ENCODE measurements around the gene WDR87. TPM values are rescaled to one million over a fixed set of nuclear protein-coding genes. Genes with fewer than 3 reads are reported as not detected.
A peak's percentile ranks its signal among the peaks of the same experiment; 100 is the strongest.

The WDR87 gene
- total and polyA plus RNA-seq, 9 of the 15 experiments (the other 6 are each of a cell fraction or from before 2014, with no cell fraction given): not detected

GRCh38 chr19:37855098-37855497, 51.3 kb downstream of the WDR87 start:
- in situ Hi-C loops (cut with MboI): no loop called here
- intact Hi-C loops (cut with micrococcal nuclease): no loop called here
- H2AFZ ChIP-seq (ENCODE audit: low read depth, low read length): no peak overlapping the region
- H3K27ac ChIP-seq (ENCODE audit: extremely low read depth, low read depth, low read length): no peak overlapping the region
- FAIRE-seq: no peak
- H3K9ac ChIP-seq (ENCODE audit: insufficient read depth in 1 of 2, low read depth in 2 of 2, low read length in 2 of 2): no peak overlapping the region
- no peaks in the 10 kb centered on the region for H3K9me1 ChIP-seq (ENCODE audit: control insufficient read depth, insufficient read depth, low read length)
- ChIA-PET POLR2A (no interaction called here), CTCF (ENCODE audit: low intra/inter-chr PET ratio) (no interaction called here)
- no TSS peak for BruUV-seq (replicated peaks)
- 45% methylated on average over 30 of the region's 35 CpGs for whole genome bisulfite sequencing (ENCODE audit: insufficient coverage, low coverage, missing lambda C conversion rate)
- H3K4me3 ChIP-seq: no peak overlapping the region
- H3K9me3 ChIP-seq (replicated peaks; ENCODE audit: control insufficient read depth, insufficient read depth, low read depth, low read length): no peaks in the 10 kb centered on the region
- no peaks in the 10 kb centered on the region; a peak in 1 of 5 replicates for H3K27me3 ChIP-seq (ENCODE audit: control insufficient read depth in 2 of 2, insufficient read depth in 2 of 2, low read length in 2 of 2)
- TF ChIP-seq RUNX1 (IDR thresholded peaks at IDR 0.05; ENCODE audit: low read depth) (no peak), HMBOX1 (IDR thresholded peaks at IDR 0.05) (no peak), ZBTB33 (CRISPR knock-in tag; IDR thresholded peaks at IDR 0.05) (peak; percentile 48; the same call in 1 of the 2 replicates), ATF7 (IDR thresholded peaks at IDR 0.05) (no peak), CEBPG (CRISPR knock-in tag; IDR thresholded peaks at IDR 0.05) (no peak), CEBPG (tag; conservative IDR thresholded peaks at IDR 0.05 in 1 of 2, IDR thresholded peaks at IDR 0.05 in 1 of 2) (no peak)
- ATAC-seq: no peak
- H3K36me3 ChIP-seq (ENCODE audit: control insufficient read depth, insufficient read depth, low read length): no peaks in the 10 kb centered on the region
- no peak for DNase-seq (ENCODE audit: extremely low read depth in 1 of 4, low spot score in 3 of 4)
- H4K20me1 ChIP-seq (replicated peaks; ENCODE audit: control insufficient read depth, insufficient read depth, low read length): no peaks in the 10 kb centered on the region
- no peaks in the 10 kb centered on the region for H3K79me2 ChIP-seq (ENCODE audit: control insufficient read depth, insufficient read depth, low read length)
- no peaks in the 10 kb centered on the region; a peak in 1 of 5 replicates for H3K4me1 ChIP-seq (replicated peaks in 1 of 2; ENCODE audit: control insufficient read depth in 2 of 2, insufficient read depth in 2 of 2, low read length in 2 of 2)
- no peak overlapping the region for H3K4me2 ChIP-seq (ENCODE audit: insufficient read depth, low read length)

Measured in K562 (cell line).